A549 (cell line): ENCODE results near the gene SPG11.

Source experiments
- CBX2 ChIP-seq: fragments of 200-600 bp; sonication (generic); IDR thresholded peaks from 2 replicates; pipeline ENCODE4 v1.6.1; 2016; ENCODE audit warnings: low read depth, mild to moderate bottlenecking, borderline replicate concordance
- CTCF ChIP-seq: fragments of >200 bp; sonication (Bioruptor Twin); formaldehyde crosslinking; IDR thresholded peaks from 3 replicates; pipeline ENCODE4 v1.5.1; 2016
- RAD21 ChIP-seq, 2 experiments: fragments of >200 bp in 1 of 2; sonication (Bioruptor Twin) in 1 of 2; formaldehyde crosslinking in 1 of 2; IDR thresholded peaks in 1 of 2; conservative IDR thresholded peaks in 1 of 2; 2 replicates in 1 of 2; 3 replicates in 1 of 2; pipeline ENCODE4 v1.6.1; 2012 to 2018; ENCODE audit warnings: inconsistent platforms in 1 of 2
- SREBF2 ChIP-seq: fragments of 450-650 bp; IDR thresholded peaks from 2 replicates; pipeline ENCODE4 v1.6.1; 2014; ENCODE audit warnings: mild to moderate bottlenecking, moderate library complexity

GRCh38 chr15:44530653-44531052 is 132.8 kb downstream of the SPG11 start:
- TF ChIP-seq CBX2 = no peak
- no peak for TF ChIP-seq CTCF
- no peak for TF ChIP-seq SREBF2
- TF ChIP-seq RAD21 (conservative IDR thresholded peaks at IDR 0.05 in 1 of 2, IDR thresholded peaks at IDR 0.05 in 1 of 2) = no peak
